GM19324 (cell line): ENCODE measurements around the gene TNF.

ENCODE experiments used
- ATAC-seq: cut with Tn5 transposase; IDR thresholded peaks from one replicate; pipeline ENCODE4 v1.9.1; 2021; ENCODE audit warnings: mild to moderate bottlenecking, moderate library complexity; ENCODE audit not compliant: unreplicated experiment, low FRiP score

Gene TNF

GRCh38 chr6:31575335-31575901 lies at the start of gene TNF:
Gene TNF (plus strand): TSS chr6:31575565. CDS start chr6:31575742, 177 bp downstream.
- ATAC-seq = no peak

- no peak for ATAC-seq
These were observed 49.3 kb upstream of the TNF start for GRCh38 chr6:31525932-31526591.

GRCh38 chr6:31528307-31528777 lies 47.0 kb upstream of the TNF start:
- ATAC-seq = no peak

- no peak for ATAC-seq
These were observed 46.5 kb upstream of the TNF start, which contains the start of gene MCCD1 for GRCh38 chr6:31528821-31529328. Gene MCCD1 (plus strand): TSS chr6:31528962. CDS start chr6:31529015, 53 bp downstream.

GRCh38 chr6:31529329-31530150 lies 45.8 kb upstream of the TNF start:
- no peak for ATAC-seq

- ATAC-seq = no peak
These were observed 44.7 kb upstream of the TNF start for GRCh38 chr6:31530659-31531058.

- ATAC-seq = no peak
These were observed 44.2 kb upstream of the TNF start for GRCh38 chr6:31531162-31531561.

- no peak for ATAC-seq
These were observed 43.4 kb upstream of the TNF start for GRCh38 chr6:31531771-31532643.

- ATAC-seq = no peak
These were observed 42.5 kb upstream of the TNF start for GRCh38 chr6:31532644-31533454.

- no peak for ATAC-seq
These were observed 41.9 kb upstream of the TNF start for GRCh38 chr6:31533455-31533841.

GRCh38 chr6:31534011-31534410 lies 41.4 kb upstream of the TNF start:
- ATAC-seq = no peak

GRCh38 chr6:31534521-31535040 lies 40.8 kb upstream of the TNF start:
- ATAC-seq = no peak

GRCh38 chr6:31535538-31536324 lies 39.6 kb upstream of the TNF start:
- no peak for ATAC-seq

- ATAC-seq = no peak
These were observed 36.5 kb upstream of the TNF start for GRCh38 chr6:31538805-31539400.

GRCh38 chr6:31540640-31541039 lies 34.7 kb upstream of the TNF start:
- no peak for ATAC-seq

- ATAC-seq = peak; percentile 17
These were observed 34.2 kb upstream of the TNF start for GRCh38 chr6:31541059-31541657.

GRCh38 chr6:31541658-31542521 lies 33.5 kb upstream of the TNF start, which contains the start of gene DDX39B:
Gene DDX39B (minus strand): TSS chr6:31542003. CDS start chr6:31540532, 1,471 bp downstream.
- peak; percentile 79 for ATAC-seq
